NCI-H226 (cell line): ENCODE results near the gene TLCD5.

ENCODE experiments used
- DNase-seq: peaks from one replicate; pipeline ENCODE4 v3.0.0-alpha.2; 2015

TLCD5 gene

DNA sequence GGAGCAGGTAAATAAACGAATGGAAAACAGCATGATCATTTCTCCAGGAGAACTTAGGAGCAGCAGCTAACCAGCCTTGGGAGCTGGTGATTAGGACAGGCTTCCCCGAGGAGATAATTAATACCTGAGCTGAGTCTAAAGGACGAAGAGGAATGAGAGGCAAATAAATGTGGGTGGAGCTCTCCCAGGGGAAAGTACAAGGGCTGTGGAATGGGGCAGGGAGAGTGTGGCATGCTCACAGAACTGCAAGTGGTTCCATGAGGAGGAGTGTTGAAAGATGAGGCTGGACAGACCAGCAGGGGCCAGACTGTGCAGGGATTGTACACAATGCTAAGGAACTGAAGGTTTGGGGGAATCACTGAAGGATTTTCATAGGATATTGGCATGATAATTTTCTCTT lies 14.2 kb upstream of the TLCD5 start:
- DNase-seq = no peak

DNA sequence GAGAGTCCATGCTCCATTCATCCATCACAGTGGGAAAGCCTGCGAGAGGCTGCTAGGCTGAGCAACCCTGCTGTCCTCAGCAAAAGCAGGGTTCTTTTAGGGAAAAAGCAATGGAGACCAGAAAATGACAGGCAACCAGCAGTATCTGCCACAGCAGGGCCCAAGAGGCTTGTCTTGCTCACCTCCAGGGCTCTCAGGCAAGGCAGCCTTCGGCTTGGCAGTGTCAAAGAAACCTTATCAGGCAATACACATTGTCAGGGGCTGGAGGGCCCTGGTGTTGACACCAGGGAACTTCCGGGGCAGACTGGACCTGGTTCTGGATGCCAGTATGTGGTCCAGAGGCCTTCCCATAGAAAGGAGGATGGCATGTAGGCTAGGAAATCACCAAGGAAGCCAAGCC lies 10.2 kb upstream of the TLCD5 start:
- DNase-seq = no peak

DNA sequence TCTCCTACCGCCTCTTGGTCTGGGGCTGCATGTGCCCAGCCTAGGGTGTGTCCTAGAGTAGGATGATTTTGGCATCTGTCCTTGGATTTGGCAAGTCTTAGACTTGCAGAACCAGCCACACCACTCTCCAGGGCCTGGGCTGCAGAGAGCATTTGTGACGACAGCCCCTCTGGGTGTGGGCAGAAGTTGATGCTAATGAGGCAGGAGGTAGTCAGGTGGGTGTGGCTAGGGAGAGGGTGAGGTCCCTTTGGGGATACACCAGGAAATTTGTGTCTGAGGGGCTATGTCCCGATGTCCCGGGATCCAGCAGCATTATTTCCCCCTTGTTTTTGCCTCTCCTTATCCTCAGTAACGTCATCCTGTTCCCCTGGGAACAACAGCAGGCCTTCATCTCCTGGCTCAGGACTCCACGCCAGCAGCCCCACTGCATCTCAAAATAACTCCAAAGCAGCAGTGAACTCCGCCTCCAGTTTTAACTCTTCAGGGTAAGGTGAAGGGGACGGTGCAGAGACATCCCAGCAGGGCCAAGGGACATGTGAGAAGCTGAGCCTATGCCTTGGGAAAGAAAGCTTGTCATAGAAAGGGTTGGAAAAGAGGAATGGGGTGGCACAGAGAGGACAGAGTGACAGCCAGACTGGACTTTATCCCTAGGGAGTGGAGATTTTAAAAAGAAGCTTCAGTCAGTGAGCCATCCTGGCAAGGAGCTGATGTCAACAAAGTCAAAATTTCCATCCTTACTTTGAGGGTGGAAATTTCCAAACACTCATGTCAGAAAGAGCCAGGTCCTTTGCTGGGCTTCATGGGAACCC lies 8.0 kb upstream of the TLCD5 start:
- no peak for DNase-seq

DNA sequence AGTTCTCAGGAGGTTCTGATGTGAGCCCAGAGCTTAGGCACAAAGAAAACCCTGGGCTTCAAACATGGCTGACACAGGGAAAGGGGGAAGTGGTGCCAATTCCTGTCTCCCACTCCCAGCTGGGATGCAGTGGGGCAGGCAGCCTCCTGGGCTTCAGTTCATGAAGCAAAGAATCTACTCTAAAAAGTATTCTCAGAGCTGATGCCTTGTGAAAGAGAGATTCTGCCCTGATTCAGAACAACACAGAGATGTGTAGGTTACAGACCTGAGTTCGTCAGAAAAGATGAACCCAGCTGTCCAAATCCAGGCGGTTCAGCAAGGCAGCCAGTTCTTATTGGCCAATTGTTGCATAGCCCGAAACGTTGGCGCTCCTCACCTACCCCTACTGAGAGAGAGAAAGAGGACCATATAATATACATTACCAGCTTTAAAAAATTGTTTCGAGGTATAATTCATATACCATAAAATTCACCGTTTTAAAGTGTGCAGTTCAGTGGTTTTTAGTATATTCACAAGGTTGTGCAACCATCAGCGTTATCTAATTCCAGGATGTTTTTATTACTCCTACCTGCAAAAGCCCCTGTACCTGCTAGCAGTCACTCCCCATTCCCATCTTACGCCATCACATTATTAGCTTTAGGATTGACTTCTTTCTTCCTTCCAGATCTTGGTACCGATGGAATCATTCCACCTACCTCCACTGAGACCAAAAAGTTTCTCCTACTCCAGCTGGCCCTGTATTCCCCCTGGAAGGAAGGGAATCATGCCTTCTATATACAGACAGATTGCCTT lies 7.2 kb upstream of the TLCD5 start:
- DNase-seq = no peak

DNA sequence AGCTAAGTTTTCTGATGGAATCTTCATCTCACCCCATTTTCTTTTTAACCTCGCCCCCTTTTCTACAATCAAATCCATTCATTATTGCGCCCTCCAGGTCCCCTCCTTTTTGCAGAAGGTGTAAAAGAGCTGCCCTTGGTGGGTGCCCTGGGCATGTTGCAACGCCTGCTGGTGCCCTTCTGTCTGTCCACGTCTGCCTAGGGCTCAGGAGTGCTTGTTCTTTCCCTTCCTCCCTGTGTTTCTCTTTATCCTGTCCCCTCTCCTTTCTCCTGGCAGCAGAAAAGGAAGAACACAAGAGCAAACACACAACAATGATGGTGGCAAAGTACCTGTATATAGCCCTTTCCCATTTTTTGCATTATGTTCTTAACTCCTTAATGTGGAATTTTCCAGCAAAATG lies 6.2 kb upstream of the TLCD5 start:
- no peak for DNase-seq

DNA sequence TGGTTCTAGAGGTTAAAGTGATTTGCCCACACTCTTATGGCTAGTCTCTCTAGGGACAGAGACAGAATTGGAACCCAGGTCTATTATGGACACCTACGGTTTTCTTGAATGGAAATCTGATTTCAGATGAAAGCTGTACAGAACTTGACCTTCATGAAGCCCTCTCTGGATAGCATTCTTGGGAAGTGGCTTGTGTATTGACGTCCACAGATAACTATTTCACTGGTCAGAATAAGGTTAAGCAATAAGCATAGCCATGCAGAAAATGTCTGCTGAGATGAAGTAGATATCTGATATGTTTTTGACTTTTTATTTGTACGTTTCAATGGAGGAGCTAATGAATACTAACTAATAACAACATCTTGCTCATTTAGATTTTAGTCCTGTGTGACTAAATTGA lies 1.1 kb downstream of the TLCD5 start:
- DNase-seq = peak; percentile 58

DNA sequence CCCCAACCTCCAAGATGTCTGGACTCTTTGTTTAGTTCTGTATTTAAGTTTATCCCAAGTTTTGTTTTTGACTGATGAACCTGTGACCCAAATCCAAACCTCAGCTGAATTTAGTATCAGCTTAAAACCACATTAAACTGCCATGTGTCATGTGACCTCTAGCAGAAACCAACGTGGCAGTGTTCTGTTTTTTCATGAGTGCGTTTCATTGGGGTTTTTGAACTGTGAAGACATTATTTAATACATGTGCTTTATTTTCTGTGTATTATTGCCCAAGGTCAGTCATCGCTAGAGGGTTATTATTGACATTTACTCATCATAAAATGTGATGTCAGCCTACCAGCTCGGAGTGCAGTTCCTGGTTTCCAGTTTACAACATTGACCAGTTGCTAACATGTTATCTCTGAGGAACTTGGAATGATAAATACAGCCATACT lies 1.8 kb downstream of the TLCD5 start:
- DNase-seq = peak; percentile 65

DNA sequence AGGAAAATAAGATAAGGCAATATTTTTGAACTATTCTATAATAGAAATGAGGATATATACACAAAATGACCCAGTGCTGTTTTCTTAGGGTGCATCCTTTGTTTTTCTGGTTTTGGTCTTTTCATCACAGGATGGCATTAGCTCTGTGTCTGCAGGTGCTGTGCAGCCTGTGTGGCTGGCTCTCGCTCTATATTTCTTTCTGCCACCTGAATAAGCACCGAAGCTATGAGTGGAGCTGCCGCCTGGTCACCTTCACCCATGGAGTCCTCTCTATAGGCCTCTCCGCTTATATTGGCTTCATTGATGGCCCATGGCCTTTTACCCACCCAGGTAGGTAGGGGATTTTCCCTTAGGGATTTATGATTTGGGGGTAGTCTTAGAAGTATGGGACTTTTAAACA lies 2.2 kb downstream of the TLCD5 start:
- DNase-seq = no peak

DNA sequence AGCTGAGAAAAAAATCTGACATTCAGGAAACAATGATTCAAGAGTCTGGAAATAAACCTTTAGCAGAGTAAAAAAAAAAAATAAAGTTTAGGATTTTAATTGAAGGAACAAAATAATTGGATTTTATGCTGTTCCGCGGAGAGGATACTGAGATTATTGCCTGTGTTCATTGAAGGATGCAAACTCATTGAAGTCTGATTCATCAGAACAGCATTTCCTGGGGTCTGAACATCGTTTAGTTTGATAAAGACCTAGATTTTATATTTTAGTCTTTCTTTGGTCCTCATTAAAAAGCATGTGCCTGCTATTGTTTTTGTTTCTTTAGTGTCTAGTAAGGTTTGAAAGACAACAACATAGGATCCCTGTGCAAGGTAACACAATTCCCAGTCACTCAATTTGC lies 4.5 kb downstream of the TLCD5 start:
- DNase-seq = no peak

DNA sequence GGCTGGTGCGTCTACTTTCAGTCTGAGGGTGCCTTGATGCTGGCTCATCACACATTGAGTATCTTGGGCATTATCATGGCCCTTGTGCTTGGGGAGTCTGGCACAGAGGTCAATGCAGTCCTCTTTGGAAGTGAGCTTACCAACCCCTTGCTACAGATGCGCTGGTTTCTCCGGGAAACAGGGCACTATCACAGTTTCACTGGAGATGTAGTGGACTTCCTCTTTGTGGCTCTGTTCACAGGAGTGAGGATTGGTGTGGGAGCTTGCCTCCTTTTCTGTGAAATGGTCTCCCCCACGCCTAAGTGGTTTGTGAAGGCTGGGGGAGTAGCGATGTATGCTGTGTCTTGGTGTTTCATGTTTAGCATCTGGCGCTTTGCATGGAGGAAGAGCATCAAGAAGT lies 4.9 kb downstream of the TLCD5 start:
- DNase-seq = no peak

DNA sequence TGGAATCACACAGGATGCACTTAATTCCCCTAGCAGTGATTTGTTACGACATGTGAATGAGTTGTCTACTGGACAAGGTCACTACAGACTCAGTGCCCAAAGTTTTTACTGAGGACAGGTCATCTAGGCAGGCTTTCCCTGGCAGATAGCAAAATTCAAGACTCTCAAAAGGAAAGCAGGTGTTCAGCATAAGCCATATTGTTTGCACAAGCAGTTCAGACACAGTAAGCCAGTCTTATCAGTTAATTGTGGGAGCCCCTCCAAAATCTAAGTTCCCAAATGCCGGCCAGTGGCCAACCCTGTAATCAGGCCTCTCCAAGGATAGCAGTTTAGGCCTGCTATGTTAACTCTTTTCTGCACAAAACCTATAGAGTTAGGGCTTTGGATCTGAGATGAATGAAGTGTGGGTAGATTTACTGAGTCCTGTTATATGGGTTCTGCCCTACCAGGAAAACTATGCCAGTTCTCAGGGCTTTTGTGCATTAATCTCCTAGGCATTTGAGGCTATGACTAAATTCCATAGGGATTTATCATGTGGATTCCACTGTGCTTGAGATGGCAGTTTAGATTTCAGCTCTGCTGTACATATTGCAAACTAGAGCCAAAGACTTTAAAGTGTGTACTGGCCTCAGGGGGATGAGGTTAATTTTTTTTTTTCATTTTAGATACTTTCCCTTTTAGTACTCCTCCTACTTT lies 6.3 kb downstream of the TLCD5 start:
- DNase-seq = peak; percentile 98

DNA sequence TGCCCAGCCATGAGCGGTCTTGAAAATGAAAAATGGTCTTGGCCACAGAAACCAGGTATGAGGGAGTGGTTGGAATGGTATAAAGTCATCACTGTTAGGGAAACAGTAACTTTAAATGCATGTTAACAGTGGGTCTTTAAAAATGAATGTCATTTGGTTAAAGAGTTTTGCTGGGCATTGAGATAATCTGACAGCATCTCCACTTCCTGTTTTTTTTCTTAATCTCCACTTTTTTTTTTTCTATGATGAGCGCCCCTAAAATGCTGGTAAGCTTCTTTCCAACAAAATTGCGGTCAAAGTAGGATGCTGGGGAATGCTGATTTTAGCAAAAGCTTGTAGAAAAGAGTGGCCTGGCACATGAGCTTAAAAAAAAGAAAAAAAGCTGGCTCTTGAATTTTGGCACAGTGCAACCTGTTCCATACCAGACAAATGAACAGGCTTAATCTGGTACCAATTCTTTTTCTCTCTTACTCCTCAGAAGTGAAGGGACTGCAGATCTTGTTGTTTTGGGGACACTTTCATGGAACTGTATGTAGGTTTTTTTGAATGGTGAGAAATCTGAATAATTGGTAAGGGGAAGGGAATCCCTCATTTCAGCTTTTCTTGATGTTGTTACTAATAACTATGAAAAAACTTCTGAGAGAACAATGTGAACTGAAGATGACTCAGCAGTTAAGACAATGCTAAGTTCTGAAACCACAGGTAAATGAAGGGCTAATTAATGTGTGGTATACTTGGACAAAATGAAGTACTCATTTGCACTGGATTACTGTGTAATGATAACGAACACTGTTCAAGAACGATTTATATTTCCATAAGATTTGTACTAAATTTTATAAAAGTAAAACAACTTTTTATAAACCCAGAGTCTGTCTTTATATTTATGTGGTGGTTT lies 8.0 kb downstream of the TLCD5 start:
- no peak for DNase-seq

DNA sequence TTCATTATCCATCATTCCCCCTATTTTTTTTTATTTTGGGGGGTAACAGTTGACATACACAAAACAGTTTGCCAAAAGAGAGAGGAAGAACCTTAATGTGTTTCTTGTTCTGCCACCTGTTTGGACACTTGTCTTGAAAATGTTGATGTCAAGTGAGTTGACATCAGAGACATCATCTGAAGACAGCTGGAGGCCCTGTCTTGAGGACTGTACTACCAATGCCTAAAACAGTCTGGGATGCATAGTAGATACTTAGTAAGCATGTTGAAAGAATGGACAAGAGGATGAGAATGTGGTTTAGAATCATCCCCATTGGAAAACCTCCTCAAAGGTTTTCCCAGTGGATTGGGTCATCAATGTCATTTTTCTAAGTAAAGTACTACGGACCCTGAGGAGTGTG lies 8.7 kb downstream of the TLCD5 start:
- DNase-seq = no peak

DNA sequence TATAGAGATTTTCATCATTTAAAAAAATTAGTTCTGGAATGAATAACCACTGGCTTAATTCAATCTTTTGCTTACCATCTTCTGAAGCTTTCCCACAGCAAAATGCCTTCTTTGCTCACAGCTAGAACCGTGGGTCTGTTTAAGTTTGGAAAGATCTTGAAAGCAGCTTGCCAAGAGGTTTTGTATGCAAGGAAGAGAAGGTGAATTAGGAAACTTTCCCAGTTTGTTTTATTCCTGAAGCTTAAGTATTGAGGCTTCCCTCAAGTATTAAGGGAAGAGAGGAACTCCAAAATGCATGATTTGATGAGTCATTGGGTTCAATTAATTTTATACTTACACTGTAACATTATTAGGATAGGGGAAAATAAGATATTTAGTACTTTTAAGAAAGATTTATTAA lies 9.2 kb downstream of the TLCD5 start:
- no peak for DNase-seq

DNA sequence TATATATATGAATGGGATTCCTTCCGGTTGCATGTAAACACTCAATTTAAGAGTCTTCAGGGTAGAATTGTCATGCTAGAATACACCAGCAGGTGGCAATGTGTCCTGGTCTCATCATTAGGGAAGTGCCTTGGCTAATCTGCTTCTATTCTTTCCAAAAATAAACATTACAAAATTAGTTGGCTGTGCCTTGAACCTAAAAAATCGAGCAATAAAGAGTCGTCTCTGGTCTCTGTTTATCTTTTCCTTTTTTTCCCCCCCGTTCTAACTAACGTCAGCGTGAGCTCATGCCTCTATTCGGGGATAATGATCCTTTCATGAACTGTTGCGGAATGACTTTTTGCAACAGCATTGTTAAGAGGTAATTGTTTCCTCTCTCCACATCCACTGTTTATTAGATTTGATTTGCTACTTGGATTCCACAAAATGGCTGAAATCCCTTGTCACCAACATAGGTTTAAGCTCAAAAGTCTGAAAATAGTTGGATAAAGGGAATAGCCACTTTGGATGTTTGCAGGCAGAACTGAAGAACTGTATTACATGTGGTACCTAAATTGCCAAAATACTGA lies 9.9 kb downstream of the TLCD5 start:
- peak; percentile 80 for DNase-seq

DNA sequence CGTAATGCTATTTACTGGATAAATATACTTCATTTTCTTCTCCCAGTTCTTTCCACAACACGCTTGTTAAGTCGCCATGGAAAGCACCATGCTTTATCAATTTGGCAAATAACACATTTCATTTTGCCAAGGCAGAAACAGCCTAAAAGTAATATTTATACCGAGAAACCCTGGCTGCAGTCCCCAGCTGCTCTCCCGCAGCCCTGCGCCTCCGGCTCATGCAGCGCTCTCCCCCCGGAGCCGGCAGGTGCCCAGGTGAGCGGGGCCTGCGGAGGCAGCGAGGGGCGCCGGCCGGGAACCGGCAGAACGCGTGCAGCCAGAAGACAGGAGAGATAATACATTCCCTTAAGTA lies 10.4 kb downstream of the TLCD5 start:
- no peak for DNase-seq

DNA sequence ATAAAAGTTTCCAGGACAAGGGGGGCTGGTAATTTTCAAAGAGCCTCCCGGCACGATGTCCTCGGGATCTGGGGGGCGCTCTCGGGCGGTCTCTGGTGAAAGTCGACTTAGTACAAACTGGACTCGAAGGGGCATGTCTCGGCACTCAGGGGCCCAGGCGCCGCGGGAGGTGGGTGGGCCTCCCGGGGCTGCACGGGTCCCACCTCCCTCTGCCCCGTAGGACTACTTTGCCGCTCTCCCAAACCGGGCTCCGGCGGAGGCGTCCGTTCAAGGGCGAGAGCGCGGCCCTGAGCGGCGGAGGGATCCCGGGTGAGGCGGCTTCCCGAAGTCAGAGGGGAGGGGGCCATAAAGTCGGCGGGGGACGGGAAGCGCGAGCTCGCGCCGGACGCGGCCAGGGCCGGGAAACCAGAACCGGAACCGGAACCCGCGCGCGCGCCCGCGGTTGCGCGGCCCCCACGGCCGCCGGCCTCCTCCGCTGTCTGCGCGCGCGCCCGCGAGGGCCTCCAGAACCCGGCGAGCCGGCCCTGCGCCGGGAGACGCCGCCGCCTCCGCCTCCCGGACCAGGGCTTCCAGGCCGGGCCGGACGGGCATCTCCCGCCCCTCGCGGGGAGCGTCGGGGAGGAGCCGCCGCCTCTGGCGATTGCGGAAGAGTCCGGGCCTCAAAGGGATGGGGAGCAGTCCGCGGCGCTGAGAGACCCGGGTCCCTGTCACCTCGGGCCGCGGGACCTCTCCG lies 11.0 kb downstream of the TLCD5 start, which contains the start of gene ARHGEF12:
Gene ARHGEF12 (plus strand): TSS at position 506 of the 733 bp plus-strand sequence. CDS start 831 bp downstream, outside the sequence.
- peak; percentile 100 for DNase-seq

DNA sequence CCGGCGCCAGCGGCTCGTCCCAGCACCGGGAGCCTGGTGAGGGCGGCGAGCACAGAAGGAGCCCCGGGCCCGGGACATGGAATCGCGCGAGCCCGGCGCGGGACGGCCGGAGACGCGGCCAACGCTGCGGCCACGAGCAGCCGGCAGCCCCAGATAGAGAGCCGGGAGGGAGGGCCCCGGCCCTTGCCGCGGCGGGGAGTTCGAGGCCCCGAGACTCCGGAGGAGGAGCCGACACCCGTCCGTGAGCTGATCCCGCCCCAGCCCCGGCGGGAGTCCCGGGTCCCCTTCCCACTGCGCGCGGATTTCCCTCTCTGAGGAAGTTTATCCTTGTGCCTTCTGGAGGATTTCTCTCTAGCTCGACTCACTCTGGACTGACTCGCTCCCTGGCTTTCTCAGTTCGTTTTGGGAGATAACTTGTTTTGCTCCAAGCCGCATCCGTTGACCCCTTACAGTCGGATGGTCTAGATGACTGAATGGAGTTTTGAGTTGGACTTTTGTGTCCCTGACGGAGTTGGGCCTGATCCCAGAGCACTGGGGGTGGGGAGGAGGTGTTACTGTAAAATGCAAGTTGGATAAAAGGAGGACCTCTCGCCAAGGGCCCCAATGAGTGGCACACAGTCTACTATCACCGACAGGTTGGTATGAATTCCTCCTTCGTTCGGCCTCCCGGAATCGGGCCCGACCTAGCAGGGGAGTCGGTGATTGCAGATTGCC lies 11.7 kb downstream of the TLCD5 start:
- DNase-seq = peak; percentile 43

DNA sequence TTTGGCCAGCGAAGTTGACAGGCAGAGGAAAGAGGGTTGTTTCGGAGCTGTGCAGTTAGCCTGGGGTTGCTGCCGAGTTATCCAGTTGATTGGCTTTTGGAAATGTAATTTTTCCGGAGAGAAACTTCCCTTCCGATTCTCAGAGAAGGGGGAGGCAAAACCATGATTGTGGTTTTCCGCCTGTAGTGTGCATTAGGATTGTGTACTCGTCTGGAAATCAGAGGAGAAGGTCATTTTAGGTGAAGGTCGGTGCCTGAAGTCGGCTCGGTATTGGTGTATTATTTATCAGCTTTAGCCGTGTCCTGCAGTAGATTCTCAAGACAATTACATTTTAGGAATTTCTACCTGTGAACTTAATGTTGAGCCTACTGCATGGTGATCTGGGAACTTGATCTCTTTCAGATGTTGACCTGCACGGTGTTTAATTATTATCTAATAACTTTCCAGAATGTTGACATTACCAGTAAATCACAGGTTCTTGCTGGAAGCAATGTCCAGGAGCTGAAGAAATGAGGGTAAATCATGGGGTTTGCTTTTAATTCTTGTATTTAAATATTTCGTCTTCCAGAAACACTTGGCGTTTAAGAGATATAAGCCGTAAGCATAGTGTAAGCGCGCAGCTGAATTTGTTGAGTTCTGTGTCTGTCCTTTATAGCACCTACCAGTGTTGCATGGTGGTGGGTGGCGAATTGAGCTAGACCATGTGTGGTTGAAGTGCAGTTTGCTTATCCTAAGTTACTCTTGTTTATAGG lies 12.4 kb downstream of the TLCD5 start:
- no peak for DNase-seq
